ENCODE data around the gene ABCF3. TPM values are rescaled to one million over a fixed set of nuclear protein-coding genes. Genes with fewer than 3 reads are reported as not detected.

Gene ABCF3
- total and polyA plus RNA-seq, 2 experiments from 2014 or later: 33.1 to 62.7 TPM

DNA sequence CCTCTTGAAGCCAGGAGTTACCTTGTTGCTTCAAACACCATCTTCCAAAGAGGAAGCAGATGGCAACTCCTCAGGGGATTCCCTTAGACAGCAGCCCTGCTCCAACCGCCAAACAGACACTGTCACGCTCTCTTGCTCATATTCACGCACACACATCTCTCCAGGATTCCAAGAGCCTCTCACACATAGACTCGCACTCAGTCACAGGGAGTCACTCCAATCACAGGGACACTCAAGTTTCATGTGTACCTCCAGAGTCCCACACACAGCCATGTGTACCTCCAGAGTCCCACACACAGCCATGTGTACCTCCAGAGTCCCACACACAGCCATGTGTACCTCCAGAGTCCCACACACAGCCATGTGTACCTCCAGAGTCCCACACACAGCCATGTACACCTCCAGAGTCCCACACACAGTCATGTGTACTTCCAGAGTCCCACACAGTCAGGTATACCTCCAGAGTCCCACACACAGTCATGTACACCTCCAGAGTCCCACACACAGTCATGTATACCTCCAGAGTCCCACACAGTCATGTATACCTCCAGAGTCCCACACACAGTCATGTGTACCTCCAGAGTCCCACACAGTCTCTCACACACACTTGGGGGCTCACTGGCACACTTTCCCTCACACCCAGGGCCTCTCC, 49.5 kb downstream of the ABCF3 start:
- Histone ChIP-seq H3K4me3 (no peak overlapping the region), H2AFZ (no peak overlapping the region), H3K9me2 (replicated peaks; ENCODE audit: insufficient read depth) (no peaks in the 10 kb centered on the region), H3K4me1 (ENCODE audit: insufficient read depth) (peaks cover 3% of the 10 kb centered on the region), H3K9me3 (ENCODE audit: low read depth) (no peaks in the 10 kb centered on the region), H3K27ac (no peak overlapping the region), H3K79me2 (no peaks in the 10 kb centered on the region), H3K4me2 (no peak overlapping the region), H3K36me3 (replicated peaks; ENCODE audit: insufficient read depth, low read depth) (no peaks in the 10 kb centered on the region), H4K20me1 (ENCODE audit: insufficient read depth, poor library complexity, severe bottlenecking) (no peaks in the 10 kb centered on the region), H3K27me3 (peaks cover 23% of the 10 kb centered on the region)
- 90% methylated on average over 4 of the region's 4 CpGs for WGBS (ENCODE audit: low lambda C conversion rate, missing lambda C conversion rate)
- TF ChIP-seq EZH2 (IDR thresholded peaks at IDR 0.05; ENCODE audit: borderline replicate concordance) (no peak), CTCF (IDR thresholded peaks at IDR 0.05; ENCODE audit: poor library complexity) (no peak), EZH2phosphoT487 (IDR thresholded peaks at IDR 0.05; ENCODE audit: low read depth, severe bottlenecking, unreplicated experiment) (no peak)
- DNase-seq (ENCODE audit: low spot score): no peak

DNA sequence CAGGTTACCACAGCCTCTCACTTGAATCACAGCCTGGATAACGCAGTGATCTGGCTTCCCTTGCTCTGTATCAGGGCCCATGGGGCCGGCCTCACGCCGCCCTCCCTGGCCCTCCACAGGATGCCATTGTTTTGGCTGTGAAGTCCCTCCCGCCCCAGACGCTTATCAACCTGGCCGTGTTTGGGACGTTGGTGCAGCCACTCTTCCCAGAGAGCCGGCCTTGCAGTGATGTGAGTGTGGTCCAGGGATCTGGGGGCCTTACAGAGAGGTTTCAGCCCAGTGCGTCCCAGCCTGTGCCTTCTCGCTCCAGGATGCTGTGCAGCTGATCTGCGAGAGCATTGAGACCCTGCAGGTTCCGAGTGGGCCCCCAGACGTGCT, 50.0 kb downstream of the ABCF3 start:
- Histone ChIP-seq H3K4me2 (no peak overlapping the region), H4K20me1 (ENCODE audit: insufficient read depth, poor library complexity, severe bottlenecking) (no peaks in the 10 kb centered on the region), H3K9me3 (ENCODE audit: low read depth) (no peaks in the 10 kb centered on the region), H3K27me3 (peaks cover 20% of the 10 kb centered on the region), H2AFZ (no peak overlapping the region), H3K27ac (no peak overlapping the region), H3K36me3 (replicated peaks; ENCODE audit: insufficient read depth, low read depth) (no peaks in the 10 kb centered on the region), H3K4me3 (no peak overlapping the region), H3K79me2 (no peaks in the 10 kb centered on the region), H3K4me1 (ENCODE audit: insufficient read depth) (peaks cover under 1% of the 10 kb centered on the region), H3K9me2 (replicated peaks; ENCODE audit: insufficient read depth) (no peaks in the 10 kb centered on the region)
- WGBS (ENCODE audit: low lambda C conversion rate, missing lambda C conversion rate): 53% methylated on average over 14 of the region's 14 CpGs
- no peak for DNase-seq (ENCODE audit: low spot score)
- TF ChIP-seq CTCF (IDR thresholded peaks at IDR 0.05; ENCODE audit: poor library complexity) (no peak), EZH2 (IDR thresholded peaks at IDR 0.05; ENCODE audit: borderline replicate concordance) (no peak), EZH2phosphoT487 (IDR thresholded peaks at IDR 0.05; ENCODE audit: low read depth, severe bottlenecking, unreplicated experiment) (no peak)

- Histone ChIP-seq H3K36me3 (replicated peaks; ENCODE audit: insufficient read depth, low read depth) (no peaks in the 10 kb centered on the region), H4K20me1 (ENCODE audit: insufficient read depth, poor library complexity, severe bottlenecking) (no peaks in the 10 kb centered on the region), H3K4me2 (no peak overlapping the region), H3K9me3 (ENCODE audit: low read depth) (no peaks in the 10 kb centered on the region), H3K27me3 (peaks cover 14% of the 10 kb centered on the region), H3K27ac (no peak overlapping the region), H2AFZ (no peak overlapping the region), H3K9me2 (replicated peaks; ENCODE audit: insufficient read depth) (no peaks in the 10 kb centered on the region), H3K79me2 (no peaks in the 10 kb centered on the region), H3K4me1 (ENCODE audit: insufficient read depth) (no peaks in the 10 kb centered on the region), H3K4me3 (no peak overlapping the region)
- WGBS (ENCODE audit: low lambda C conversion rate, missing lambda C conversion rate): 84% methylated on average over 3 of the region's 3 CpGs
- DNase-seq (ENCODE audit: low spot score): no peak
- TF ChIP-seq EZH2 (IDR thresholded peaks at IDR 0.05; ENCODE audit: borderline replicate concordance): no peak
- TF ChIP-seq CTCF (IDR thresholded peaks at IDR 0.05; ENCODE audit: poor library complexity): no peak
- TF ChIP-seq EZH2phosphoT487 (IDR thresholded peaks at IDR 0.05; ENCODE audit: low read depth, severe bottlenecking, unreplicated experiment): no peak
These were observed 50.6 kb downstream of the ABCF3 start for GRCh38 chr3:184236636-184237035.
